T47D (cell line): ENCODE data around the gene PPM1B.
"Not testable (repeated sequence)": the region's sequence is repeated elsewhere in the genome, so short reads cannot be mapped to it uniquely, and the experiment has no call there.

Experiments used
- DNase-seq, 2 experiments: peaks; one replicate each; pipeline versions ENCODE4 v3.0.0 to v3.0.0-alpha.2; 2011 to 2012; ENCODE audit warnings: low read depth in 1 of 2, low spot score in 1 of 2
- JUND ChIP-seq: IDR thresholded peaks from 2 replicates; pipeline ENCODE4 v1.6.1; 2012; ENCODE audit warnings: low read depth
- in situ Hi-C: cut with HindIII; loops from 2 replicates; pipeline ENCODE4 v1.10.0; 2016; ENCODE audit warnings: low sequenced_read_pairs, low pct_unique_long_range_greater_than_20kb

The PPM1B gene

DNA sequence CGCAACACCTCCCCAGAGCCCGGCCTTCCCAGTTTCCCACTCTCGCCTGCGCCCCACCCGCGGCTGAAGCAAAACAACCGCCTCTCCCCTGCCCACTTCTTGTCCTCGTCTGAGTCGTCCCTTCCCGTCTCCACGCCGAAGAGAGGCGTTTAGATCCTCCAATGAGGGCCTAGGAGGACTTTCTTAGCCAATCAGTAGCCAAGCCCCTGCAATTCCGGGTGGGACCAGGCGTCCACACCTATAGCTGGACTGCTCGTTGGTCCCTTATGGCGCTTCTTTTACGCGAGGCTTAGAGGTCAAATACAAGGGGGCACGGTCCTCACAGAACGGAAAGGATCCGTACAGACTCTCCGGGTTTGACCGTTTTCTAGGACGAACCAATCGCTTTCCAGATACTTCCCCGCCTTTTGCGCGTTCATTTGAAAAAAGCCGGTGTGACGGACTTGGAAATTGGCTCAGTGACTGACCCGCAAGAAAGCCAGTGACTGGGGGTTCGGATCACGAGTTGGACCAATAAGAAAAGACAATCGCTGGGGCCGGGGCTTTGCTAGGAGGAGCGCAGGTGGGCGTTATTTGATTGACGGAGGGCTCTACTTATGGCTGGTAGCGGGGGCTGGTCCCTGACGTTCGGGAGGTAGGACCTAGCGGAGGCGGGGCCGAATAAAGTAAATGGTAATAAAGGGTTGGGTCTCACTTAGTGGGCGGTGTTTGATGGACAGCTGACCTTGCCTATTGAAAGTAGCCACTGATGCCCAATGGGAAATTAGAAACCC is 581 bp upstream of the PPM1B start:
- no peak for TF ChIP-seq JUND
- in situ Hi-C loops = no loop called here
- peak; percentile 90 to 99 for DNase-seq

- DNase-seq = peak in 1 of 2 experiments; percentile 42
- TF ChIP-seq JUND = no peak
- in situ Hi-C loops = no loop called here
Observed at GRCh38 chr2:44169155-44169898, 652 bp downstream of the PPM1B start.

GRCh38 chr2:44170311-44170717 is 1.6 kb downstream of the PPM1B start:
- TF ChIP-seq JUND = no peak
- DNase-seq = peak in 1 of 2 experiments; percentile 1
- in situ Hi-C loops = no loop called here

- in situ Hi-C loops = no loop called here
- TF ChIP-seq JUND = no peak
- no peak for DNase-seq
Observed at GRCh38 chr2:44171018-44171417, 2.3 kb downstream of the PPM1B start.

DNA sequence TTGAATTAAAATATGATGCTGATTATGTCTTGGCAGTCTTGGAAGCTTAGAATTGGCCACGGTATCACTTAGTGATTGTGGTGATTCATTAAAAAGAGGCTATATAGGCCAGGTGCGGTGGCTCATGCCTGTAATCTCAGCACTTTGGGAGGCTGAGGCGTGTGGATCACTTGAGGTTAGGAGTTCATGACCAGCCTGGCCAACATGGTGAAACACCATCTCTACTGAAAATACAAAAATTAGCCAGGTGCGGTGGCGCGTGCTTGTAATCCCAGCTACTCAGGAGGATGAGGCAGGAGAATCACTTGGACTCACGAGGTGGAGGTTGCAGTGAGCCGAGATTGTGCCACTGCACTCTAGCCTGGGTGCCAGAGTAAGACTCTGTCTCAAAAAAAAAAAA is 2.8 kb downstream of the PPM1B start:
- DNase-seq, in situ Hi-C loops: not testable (repeated sequence)

GRCh38 chr2:44172576-44172975 is 3.9 kb downstream of the PPM1B start:
- DNase-seq = no peak
- TF ChIP-seq JUND = no peak
- in situ Hi-C loops = no loop called here

DNA sequence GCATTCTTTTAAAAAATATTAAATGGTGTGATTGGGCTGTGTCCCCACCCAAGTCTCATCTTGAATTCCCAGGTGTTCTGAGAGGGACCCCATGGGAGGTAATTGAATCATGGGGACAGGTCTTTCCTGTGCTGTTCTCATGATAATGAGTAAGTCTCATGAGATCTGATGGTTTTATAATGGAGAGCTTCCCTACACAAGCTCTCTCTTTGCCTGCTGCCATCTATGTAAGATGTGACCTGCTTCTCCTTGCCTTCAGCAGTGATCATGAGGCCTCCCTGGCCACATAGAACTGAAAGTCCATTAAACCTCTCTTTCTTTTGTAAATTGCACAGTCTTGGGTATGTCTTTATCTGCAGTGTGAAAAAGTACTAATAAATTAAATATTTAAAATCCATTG is 10.3 kb downstream of the PPM1B start:
- in situ Hi-C loops = no loop called here
- TF ChIP-seq JUND = no peak

GRCh38 chr2:44181648-44182047 is 13.0 kb downstream of the PPM1B start:
- DNase-seq = no peak
- no peak for TF ChIP-seq JUND
- in situ Hi-C loops = no loop called here

More for the DNA sequence above, 10.3 kb downstream of the PPM1B start:
- DNase-seq = no peak

- in situ Hi-C loops = no loop called here
- no peak for DNase-seq
- no peak for TF ChIP-seq JUND
Observed at GRCh38 chr2:44184106-44184505, 15.4 kb downstream of the PPM1B start.

GRCh38 chr2:44186810-44187209 is 18.1 kb downstream of the PPM1B start:
- no peak for DNase-seq
- TF ChIP-seq JUND = no peak
- in situ Hi-C loops = no loop called here

- no peak for DNase-seq
Observed at GRCh38 chr2:44187251-44187650, 18.6 kb downstream of the PPM1B start.

DNA sequence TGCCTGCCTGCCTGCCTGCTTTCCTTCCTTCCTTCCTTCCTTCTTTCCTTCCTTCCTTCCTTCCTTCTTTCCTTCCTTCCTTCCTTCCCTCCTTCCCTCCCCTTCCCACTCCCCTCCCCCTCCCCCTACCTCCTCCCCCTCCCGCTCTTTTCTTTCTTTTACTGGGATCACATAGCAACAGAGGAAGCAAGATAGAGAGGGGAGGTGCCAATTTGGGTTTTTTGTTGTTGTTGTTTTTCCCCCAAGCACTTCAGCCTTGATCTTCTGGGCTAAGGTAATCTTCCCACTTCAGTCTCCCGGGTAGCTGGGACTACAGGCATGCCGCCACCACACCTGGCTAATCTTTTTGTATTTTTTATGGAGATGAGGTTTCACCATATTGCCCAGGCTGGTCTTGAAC is 20.0 kb downstream of the PPM1B start:
- in situ Hi-C loops = no loop called here
- DNase-seq = no peak
- TF ChIP-seq JUND = no peak

More at GRCh38 chr2:44187251-44187650, 18.6 kb downstream of the PPM1B start:
- in situ Hi-C loops = no loop called here
- TF ChIP-seq JUND = no peak

DNA sequence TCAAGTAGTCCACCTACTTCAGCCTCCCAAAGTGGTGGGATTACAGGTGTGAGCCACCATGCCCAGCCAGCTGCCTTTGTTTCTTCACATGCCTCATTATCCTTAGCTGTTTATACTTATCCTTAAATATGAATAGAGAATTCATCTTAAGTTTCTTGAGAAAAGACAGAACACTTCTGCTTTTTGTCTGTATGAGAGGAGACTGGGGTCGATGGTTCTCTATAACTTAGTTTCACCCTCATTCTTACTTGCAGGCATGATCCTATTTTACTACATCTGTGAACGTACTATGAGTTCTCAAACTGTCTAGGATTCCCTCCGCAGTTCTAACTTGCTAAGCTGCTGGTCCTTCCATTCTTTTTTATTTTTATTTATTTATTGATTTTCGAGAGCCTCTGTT is 20.4 kb downstream of the PPM1B start:
- in situ Hi-C loops = no loop called here
- DNase-seq = no peak
- TF ChIP-seq JUND = no peak
